ENCODE measurements around the gene AGTRAP.

- TF ChIP-seq, protein P1, sequence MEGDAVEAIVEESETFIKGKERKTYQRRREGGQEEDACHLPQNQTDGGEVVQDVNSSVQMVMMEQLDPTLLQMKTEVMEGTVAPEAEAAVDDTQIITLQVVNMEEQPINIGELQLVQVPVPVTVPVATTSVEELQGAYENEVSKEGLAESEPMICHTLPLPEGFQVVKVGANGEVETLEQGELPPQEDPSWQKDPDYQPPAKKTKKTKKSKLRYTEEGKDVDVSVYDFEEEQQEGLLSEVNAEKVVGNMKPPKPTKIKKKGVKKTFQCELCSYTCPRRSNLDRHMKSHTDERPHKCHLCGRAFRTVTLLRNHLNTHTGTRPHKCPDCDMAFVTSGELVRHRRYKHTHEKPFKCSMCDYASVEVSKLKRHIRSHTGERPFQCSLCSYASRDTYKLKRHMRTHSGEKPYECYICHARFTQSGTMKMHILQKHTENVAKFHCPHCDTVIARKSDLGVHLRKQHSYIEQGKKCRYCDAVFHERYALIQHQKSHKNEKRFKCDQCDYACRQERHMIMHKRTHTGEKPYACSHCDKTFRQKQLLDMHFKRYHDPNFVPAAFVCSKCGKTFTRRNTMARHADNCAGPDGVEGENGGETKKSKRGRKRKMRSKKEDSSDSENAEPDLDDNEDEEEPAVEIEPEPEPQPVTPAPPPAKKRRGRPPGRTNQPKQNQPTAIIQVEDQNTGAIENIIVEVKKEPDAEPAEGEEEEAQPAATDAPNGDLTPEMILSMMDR (IDR thresholded peaks at IDR 0.05; ENCODE audit: borderline replicate concordance, extremely low read depth, low read length, poor library complexity, severe bottlenecking), result no peak
- no peak for TF ChIP-seq EZH2 (IDR thresholded peaks at IDR 0.05; ENCODE audit: borderline replicate concordance, low read depth, low read length, severe bottlenecking)
These were observed 12.6 kb downstream of the AGTRAP start for GRCh38 chr1:11748294-11749202.

All from DND-41 (cell line).